HL-60/S4 treated with retinoic acid at 250 ng/mL for 4 days and 3 days (cell line): ENCODE data around the gene RTBDN.

ENCODE experiments used
- in situ Hi-C: fragments of 300-500 bp; cut with MboI; formaldehyde crosslinking; loops from 2 replicates; pipeline ENCODE4 v1.7.0; 2022; ENCODE audit warnings: low sequenced_read_pairs

Gene RTBDN

DNA sequence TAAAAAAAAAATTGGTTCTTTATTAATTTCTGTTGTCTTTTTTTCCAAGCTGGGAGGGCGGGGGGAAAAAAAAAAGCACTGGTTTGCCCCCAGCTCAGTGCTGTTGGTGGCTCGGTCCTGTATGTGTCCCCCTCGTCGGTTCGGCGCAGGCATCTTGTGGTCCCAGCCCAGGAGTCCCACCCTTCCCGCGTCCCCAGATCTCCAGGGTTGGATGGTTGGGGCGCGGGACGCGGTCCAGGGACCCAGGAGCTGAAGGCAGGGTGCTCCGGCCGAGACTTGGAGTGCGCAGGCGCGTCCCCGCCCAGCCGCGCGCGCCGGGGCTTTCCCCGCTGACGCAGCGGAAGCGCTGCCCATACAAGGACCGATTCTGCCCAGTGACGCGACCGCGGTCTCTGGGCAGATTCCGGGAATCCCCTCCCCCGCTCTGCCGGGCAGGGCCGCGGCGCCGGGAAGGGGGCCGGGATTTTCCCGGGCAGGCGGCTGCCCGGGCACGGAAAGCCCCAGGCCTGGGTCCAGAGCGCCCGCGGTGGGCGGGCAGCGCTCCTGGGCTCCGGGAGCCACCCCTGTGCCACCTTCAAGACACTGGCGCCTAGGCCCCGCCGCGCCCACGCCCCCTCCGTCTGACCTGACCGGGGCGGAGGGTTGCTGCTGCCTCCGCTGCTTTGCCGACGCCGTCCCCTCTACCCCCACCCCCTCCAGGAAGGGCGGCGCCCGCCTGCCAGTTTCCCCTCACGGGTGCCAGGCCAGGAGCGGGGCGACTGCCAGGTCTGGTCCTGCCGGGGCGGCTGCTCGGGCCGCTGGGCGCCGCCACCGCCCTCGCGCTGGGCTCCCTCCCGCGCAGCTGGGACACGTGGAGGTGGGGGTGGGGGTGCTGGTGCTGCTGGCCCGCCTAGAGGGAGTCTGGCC lies 40.8 kb downstream of the RTBDN start:
- in situ Hi-C loops, result no loop called here

GRCh38 chr19:12792853-12793289 lies 41.5 kb downstream of the RTBDN start:
- in situ Hi-C loops, result no loop called here

DNA sequence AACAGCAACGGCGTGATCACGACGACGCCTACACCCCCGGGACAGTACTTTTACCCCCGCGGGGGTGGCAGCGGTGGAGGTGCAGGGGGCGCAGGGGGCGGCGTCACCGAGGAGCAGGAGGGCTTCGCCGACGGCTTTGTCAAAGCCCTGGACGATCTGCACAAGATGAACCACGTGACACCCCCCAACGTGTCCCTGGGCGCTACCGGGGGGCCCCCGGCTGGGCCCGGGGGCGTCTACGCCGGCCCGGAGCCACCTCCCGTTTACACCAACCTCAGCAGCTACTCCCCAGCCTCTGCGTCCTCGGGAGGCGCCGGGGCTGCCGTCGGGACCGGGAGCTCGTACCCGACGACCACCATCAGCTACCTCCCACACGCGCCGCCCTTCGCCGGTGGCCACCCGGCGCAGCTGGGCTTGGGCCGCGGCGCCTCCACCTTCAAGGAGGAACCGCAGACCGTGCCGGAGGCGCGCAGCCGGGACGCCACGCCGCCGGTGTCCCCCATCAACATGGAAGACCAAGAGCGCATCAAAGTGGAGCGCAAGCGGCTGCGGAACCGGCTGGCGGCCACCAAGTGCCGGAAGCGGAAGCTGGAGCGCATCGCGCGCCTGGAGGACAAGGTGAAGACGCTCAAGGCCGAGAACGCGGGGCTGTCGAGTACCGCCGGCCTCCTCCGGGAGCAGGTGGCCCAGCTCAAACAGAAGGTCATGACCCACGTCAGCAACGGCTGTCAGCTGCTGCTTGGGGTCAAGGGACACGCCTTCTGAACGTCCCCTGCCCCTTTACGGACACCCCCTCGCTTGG lies 42.1 kb downstream of the RTBDN start:
- in situ Hi-C loops, result no loop called here

DNA sequence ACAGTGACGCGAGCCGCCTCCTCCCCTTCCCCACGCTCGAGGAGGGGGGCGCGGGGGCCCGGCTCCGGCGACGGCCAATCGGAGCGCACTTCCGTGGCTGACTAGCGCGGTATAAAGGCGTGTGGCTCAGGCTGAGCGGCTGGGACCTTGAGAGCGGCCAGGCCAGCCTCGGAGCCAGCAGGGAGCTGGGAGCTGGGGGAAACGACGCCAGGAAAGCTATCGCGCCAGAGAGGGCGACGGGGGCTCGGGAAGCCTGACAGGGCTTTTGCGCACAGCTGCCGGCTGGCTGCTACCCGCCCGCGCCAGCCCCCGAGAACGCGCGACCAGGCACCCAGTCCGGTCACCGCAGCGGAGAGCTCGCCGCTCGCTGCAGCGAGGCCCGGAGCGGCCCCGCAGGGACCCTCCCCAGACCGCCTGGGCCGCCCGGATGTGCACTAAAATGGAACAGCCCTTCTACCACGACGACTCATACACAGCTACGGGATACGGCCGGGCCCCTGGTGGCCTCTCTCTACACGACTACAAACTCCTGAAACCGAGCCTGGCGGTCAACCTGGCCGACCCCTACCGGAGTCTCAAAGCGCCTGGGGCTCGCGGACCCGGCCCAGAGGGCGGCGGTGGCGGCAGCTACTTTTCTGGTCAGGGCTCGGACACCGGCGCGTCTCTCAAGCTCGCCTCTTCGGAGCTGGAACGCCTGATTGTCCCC lies 42.9 kb downstream of the RTBDN start, which contains the start of gene JUNB:
JUNB (plus strand) TSS at position 142 of the 706 bp plus-strand sequence; CDS start at position 428, 286 bp downstream.
- in situ Hi-C loops, result no loop called here

GRCh38 chr19:12790628-12791344 lies 43.6 kb downstream of the RTBDN start:
- in situ Hi-C loops, result no loop called here

DNA sequence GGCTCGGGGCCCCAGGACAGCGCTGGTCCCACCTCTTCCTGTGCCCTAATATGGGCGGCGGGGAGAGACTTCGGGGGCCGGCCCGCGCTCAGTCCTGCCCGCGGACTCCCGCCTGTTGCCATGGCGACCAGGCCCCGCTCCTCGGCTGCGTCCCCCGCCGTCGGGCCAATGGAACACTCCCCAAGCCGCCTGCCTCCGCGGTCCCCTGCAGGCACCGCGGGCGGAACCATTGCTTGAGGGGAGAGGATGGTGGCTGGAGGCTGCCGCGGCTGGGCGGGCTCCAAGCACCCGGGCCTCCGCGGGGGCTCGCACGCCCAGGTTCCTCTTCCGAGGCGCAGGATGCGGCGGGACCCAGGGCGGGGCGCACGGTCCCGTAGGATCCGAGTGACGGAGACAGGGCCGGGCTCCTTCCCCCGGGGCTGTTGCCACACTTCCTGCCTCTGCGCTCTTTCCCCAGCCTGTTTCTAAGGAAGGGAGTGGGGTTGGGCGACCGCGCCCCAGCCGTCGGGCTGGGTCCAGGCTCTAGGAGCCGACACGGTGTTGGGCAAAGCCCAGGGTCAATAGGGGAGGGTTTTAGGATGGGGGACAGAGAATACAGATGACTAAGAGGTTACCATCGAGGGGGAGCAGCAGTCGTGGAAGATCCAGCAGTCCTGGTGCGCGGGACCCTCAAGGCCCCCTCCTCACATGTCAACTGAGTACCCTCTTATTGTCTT lies 44.3 kb downstream of the RTBDN start:
- in situ Hi-C loops, result no loop called here

GRCh38 chr19:12789098-12789903 lies 45.1 kb downstream of the RTBDN start:
- in situ Hi-C loops, result no loop called here

- in situ Hi-C loops, result no loop called here
Observed at GRCh38 chr19:12788682-12789097, 45.7 kb downstream of the RTBDN start.

DNA sequence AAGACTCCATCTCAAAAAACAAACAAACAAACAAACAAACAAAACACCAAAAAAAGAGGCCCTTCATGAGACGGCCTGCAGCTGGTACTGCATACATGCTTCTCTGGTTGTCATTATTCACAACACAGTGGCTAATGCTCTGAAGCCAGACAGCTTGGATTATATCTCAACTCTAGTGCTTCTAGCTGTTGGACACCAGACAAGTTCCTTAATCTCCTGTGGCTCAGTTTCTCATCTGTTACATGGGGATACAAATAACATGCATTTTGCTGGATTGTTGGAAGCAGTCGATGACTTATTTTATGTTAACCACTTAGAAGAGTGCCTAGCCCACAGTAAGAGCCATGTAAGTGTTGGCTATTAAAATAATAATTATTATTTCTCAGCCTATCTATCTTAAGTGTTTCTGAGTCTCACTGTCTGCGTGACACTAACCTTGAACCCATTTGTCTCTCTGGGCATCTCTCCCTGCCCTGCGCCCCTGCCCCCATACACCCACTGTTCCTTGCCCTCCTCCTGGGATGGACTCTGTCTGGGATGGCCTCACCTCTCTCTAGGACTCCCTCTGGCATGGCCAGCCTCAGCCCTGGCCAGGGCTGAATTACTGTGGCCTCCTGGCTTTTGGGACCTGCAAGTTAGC lies 46.2 kb downstream of the RTBDN start:
- in situ Hi-C loops, result no loop called here

- in situ Hi-C loops, result no loop called here
Observed at GRCh38 chr19:12787458-12787857, 46.9 kb downstream of the RTBDN start.

- in situ Hi-C loops, result no loop called here
Observed at GRCh38 chr19:12786952-12787351, 47.4 kb downstream of the RTBDN start.

DNA sequence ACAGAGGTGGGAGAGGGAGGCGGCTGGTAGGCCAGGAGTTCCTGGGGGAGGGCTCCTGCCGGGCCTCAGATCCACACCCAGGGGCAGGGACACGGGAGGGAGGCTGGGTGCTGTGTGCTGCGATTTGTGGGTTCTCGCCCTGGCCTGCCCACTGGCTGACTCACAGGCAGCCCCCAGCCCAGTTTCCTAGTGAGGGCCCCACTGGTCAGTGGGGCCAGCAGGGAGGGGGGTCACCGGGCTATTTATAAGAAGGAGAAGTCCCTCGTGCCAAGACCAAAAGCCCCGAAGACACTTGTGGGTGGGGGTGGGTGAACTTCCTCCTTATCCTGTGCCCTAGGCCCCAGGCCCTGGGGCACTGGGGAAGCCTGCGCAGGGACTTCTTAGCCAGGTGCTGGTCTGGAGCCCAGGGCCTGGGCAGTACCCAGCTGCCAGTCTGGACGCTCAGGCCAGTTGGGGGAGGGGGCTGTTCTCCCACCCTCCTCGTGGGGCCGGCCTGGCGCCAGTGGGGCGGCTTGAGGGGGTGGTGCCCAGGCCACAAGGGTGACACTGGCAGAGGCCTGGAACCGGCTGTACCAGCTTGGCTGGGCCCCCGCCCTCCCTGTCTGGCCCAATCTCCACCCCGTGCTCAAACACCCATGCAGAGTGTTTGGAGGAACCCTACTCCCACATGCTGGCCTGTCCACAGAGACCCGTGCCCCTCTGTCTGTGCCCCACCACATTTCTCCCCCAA lies 48.1 kb downstream of the RTBDN start:
- in situ Hi-C loops, result no loop called here

- in situ Hi-C loops, result no loop called here
Observed at GRCh38 chr19:12785431-12786031, 48.8 kb downstream of the RTBDN start.

- in situ Hi-C loops, result no loop called here
Observed at GRCh38 chr19:12784871-12785430, 49.4 kb downstream of the RTBDN start.

GRCh38 chr19:12784394-12784870 lies 49.9 kb downstream of the RTBDN start:
- in situ Hi-C loops, result no loop called here

DNA sequence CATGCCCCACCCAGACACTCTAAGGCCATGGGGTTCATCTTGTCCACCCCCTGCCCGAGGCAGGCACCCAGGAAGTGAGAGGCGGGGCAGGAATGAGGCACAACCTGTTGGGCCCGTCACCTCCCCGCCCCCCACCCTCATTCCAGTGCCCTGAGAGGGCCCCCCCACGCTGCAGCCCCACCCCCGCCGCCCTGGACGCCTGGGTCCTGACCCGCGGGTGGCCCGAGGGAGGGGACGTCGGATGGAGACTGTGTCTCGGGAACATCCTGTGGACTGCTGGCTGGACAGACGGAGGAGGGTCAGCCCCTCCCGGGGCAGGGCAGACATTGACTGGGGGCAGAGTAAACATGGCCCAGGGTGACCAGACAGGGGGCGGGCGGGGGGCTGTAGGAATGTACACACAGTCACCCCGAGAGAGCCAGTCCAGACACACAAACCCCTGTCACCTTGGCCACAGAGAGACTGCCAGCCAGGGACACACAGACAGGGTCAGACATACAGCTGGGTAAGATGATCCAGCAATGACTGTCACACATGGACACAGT lies 50.5 kb downstream of the RTBDN start:
- in situ Hi-C loops, result no loop called here
